Breast epithelium (tissue), 4 donors: ENCODE measurements around the gene PLB1. TPM values are rescaled to one million over a fixed set of nuclear protein-coding genes. Genes with fewer than 3 reads are reported as not detected.
A peak's percentile ranks its signal among the peaks of the same experiment; 100 is the strongest.

Source experiments
- DNase-seq, 2 donors: peaks; one replicate each; pipeline ENCODE4 v3.0.0-alpha.2; 2019; ENCODE audit warnings: low spot score in 2 of 2
- H3K27ac ChIP-seq, 2 donors: fragments of 200-600 bp; sonication (generic) in 1 of 2; one replicate each; pipeline ENCODE4 v1.5.1; 2016 to 2019; ENCODE audit warnings: mild to moderate bottlenecking in 1 of 2
- H3K27me3 ChIP-seq, 2 donors: fragments of 200-600 bp; sonication (generic) in 1 of 2; one replicate each; pipeline versions ENCODE4 v1.5.1 to v1.6.0; 2017 to 2019; ENCODE audit warnings: control low read depth in 1 of 2, mild to moderate bottlenecking in 1 of 2
- H3K36me3 ChIP-seq: fragments of 200-600 bp; one replicate; pipeline ENCODE4 v1.5.1; 2019
- H3K4me1 ChIP-seq, 2 donors: fragments of 200-600 bp; sonication (generic); one replicate each; pipeline ENCODE4 v1.5.1; 2016 to 2019; ENCODE audit warnings: control low read depth in 1 of 2
- H3K4me3 ChIP-seq, 3 donors: fragments of 200-600 bp; sonication (generic); 1 replicate in 2 of 3; 2 replicates in 1 of 3; pipeline ENCODE4 v1.5.1; 2016 to 2019; ENCODE audit warnings: mild to moderate bottlenecking in 3 of 3, moderate library complexity in 2 of 3
- H3K9me3 ChIP-seq, 2 donors: fragments of 200-600 bp; sonication (generic) in 1 of 2; one replicate each; pipeline ENCODE4 v1.5.1; 2016 to 2019; ENCODE audit warnings: control low read depth in 1 of 2
- CTCF ChIP-seq, 3 donors: fragments of 450-650 bp; IDR thresholded peaks; one replicate each; pipeline ENCODE4 v1.5.1; 2016 to 2017; ENCODE audit warnings: antibody characterized with exemption in 3 of 3, mild to moderate bottlenecking in 3 of 3, moderate library complexity in 3 of 3
- POLR2A ChIP-seq: fragments of 450-650 bp; IDR thresholded peaks from one replicate; pipeline ENCODE4 v1.6.1; 2016; ENCODE audit warnings: antibody characterized with exemption, mild to moderate bottlenecking, moderate library complexity
- POLR2AphosphoS5 ChIP-seq, 3 donors: sonication (generic); formaldehyde crosslinking; IDR thresholded peaks; one replicate each; pipeline ENCODE4 v1.6.1; 2017; ENCODE audit warnings: antibody characterized with exemption in 3 of 3
- intact Hi-C: fragments of 100-400 bp; cut with DNase I; formaldehyde crosslinking; loops from one replicate; pipeline ENCODE4 v1.15.1; 2023; ENCODE audit warnings: low total_unique reads
- total RNA-seq, 3 donors: library from RNA; depleted of rRNA; stranded (reverse); fragments of >200 nt; gene quantifications; one replicate each; pipeline ENCODE4 v1.1.0, GENCODE V29; 2016

The PLB1 gene
- total RNA-seq, 3 donors from 2014 or later, result 5.6 to 11.9 (median 8.8) TPM

GRCh38 chr2:28644760-28645159, 148.9 kb downstream of the PLB1 start:
- no peak overlapping the region for H3K4me3 ChIP-seq
- no peaks in the 10 kb centered on the region for H3K27me3 ChIP-seq
- no peak for TF ChIP-seq CTCF (IDR thresholded peaks at IDR 0.05)
- TF ChIP-seq POLR2A, result no peak
- TF ChIP-seq POLR2AphosphoS5 (IDR thresholded peaks at IDR 0.05), result no peak
- peaks cover 0 to 10% of the 10 kb centered on the region in 2 donors for H3K4me1 ChIP-seq
- no peak for DNase-seq
- H3K36me3 ChIP-seq, result no peaks in the 10 kb centered on the region
- intact Hi-C loops, result no loop called here
- H3K9me3 ChIP-seq, result no peaks in the 10 kb centered on the region
- H3K27ac ChIP-seq, result peak overlapping the region; percentile 67 to 83

DNA sequence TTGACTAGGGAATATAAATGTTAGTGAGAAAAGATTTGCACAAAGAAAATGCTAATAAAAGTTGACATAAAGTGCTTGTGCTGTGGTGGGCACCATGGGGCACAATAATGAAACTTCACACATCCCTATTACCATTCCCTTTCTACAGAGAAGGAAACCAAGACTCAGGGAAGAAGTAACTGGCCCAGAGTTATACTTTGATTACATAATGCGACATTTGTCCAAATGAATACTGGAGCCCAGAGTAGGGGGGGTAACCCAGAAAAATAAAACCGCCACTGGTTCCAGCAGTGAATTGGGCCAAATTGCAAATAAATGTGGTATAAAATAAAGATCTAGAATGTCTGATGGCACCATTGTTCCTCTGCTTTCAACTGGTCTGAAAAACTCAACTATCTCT, 149.7 kb downstream of the PLB1 start:
- TF ChIP-seq POLR2AphosphoS5 (IDR thresholded peaks at IDR 0.05) (no peak), POLR2A (no peak), CTCF (IDR thresholded peaks at IDR 0.05) (no peak)
- intact Hi-C loops, result no loop called here
- no peaks in the 10 kb centered on the region for H3K9me3 ChIP-seq
- no peak overlapping the region for H3K4me3 ChIP-seq
- H3K27me3 ChIP-seq, result no peaks in the 10 kb centered on the region
- H3K4me1 ChIP-seq, result peaks cover 0 to 10% of the 10 kb centered on the region in 2 donors
- H3K27ac ChIP-seq, result peak overlapping the region in 1 of 2 donors; percentile 67
- DNase-seq, result no peak
- no peaks in the 10 kb centered on the region for H3K36me3 ChIP-seq

DNA sequence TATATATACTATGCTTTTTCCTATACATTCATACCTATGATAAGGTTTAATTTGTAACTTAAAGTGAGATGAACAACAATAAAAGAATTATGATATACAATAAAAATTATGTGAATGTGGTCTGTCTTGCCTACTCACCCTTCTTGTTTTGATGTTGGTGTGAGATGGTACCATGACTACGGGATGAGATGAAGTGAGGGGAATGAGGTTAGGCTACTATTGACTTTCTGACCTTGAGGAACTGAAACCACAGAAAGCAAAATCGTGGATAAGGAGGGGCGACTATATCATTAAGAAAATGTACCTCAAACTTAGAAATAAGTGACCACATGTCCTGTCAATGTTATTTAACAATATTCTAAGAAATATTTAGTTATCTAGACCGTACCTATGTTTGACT, 151.8 kb downstream of the PLB1 start:
- intact Hi-C loops, result no loop called here
- Histone ChIP-seq H3K27me3 (no peaks in the 10 kb centered on the region), H3K4me3 (no peak overlapping the region), H3K36me3 (no peaks in the 10 kb centered on the region), H3K9me3 (no peaks in the 10 kb centered on the region), H3K27ac (no peak overlapping the region), H3K4me1 (peaks cover 0 to 10% of the 10 kb centered on the region in 2 donors)
- TF ChIP-seq POLR2AphosphoS5 (IDR thresholded peaks at IDR 0.05), result no peak
- no peak for TF ChIP-seq CTCF (IDR thresholded peaks at IDR 0.05)
- TF ChIP-seq POLR2A, result no peak
- DNase-seq, result no peak

- Histone ChIP-seq H3K36me3 (no peaks in the 10 kb centered on the region), H3K27me3 (no peaks in the 10 kb centered on the region), H3K4me1 (peaks cover 0 to 10% of the 10 kb centered on the region in 2 donors), H3K4me3 (no peak overlapping the region), H3K27ac (no peak overlapping the region), H3K9me3 (no peaks in the 10 kb centered on the region)
- TF ChIP-seq POLR2A (no peak), CTCF (IDR thresholded peaks at IDR 0.05) (no peak)
- intact Hi-C loops, result no loop called here
- no peak for DNase-seq
Measured at GRCh38 chr2:28648147-28648546, 152.3 kb downstream of the PLB1 start.

GRCh38 chr2:28648671-28649395, 153.0 kb downstream of the PLB1 start:
- Histone ChIP-seq H3K36me3 (no peaks in the 10 kb centered on the region), H3K27me3 (no peaks in the 10 kb centered on the region), H3K4me3 (no peak overlapping the region), H3K4me1 (peaks cover 0 to 8% of the 10 kb centered on the region in 2 donors), H3K9me3 (no peaks in the 10 kb centered on the region), H3K27ac (no peak overlapping the region)
- no peak for DNase-seq
- intact Hi-C loops, result no loop called here
- TF ChIP-seq POLR2A (no peak), POLR2AphosphoS5 (IDR thresholded peaks at IDR 0.05) (no peak), CTCF (IDR thresholded peaks at IDR 0.05) (no peak)
